ENCODE data around the gene REEP1. TPM values are rescaled to one million over a fixed set of nuclear protein-coding genes. Genes with fewer than 3 reads are reported as not detected.

REEP1 gene
- total RNA-seq, 1 donor from 2014 or later, result 4.9 TPM

DNA sequence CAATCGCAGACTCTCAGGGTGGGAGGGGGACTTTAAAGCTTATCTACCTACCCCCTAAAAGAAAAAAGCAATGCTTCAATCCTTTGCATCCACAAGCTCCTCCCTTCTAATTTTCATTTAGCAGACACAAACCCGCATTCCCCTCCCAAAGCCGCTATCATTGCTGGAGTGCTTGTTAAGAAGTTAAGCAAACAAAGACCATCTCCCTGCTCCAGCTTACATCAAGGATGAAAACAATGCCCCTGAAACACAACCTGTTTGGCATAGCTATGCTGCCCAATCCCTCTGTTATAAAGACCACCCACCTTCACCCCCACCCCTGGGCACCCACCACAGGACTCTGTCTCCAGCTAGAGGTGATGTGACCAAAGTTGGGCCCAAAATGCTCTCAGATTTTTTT is 33.0 kb downstream of the REEP1 start:
- no peak for DNase-seq

DNA sequence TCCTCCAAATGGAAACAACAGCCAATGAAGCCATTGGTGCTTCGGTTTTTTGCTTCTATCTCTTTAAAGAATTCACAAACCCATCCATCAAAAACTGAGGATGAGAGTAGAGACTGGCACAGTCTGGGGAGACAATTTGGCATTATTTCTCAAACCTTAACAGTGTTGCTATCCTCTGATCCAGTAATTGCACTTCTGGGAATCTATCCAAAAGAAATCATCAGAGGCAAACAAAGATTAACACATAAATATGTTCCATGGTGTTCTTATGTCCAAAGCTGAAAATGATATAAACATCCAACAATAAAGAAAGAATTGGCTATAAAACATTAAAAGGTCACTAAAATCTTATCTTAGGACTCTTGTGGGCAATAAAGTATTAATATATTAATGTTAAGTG is 35.1 kb downstream of the REEP1 start:
- DNase-seq, result no peak

DNA sequence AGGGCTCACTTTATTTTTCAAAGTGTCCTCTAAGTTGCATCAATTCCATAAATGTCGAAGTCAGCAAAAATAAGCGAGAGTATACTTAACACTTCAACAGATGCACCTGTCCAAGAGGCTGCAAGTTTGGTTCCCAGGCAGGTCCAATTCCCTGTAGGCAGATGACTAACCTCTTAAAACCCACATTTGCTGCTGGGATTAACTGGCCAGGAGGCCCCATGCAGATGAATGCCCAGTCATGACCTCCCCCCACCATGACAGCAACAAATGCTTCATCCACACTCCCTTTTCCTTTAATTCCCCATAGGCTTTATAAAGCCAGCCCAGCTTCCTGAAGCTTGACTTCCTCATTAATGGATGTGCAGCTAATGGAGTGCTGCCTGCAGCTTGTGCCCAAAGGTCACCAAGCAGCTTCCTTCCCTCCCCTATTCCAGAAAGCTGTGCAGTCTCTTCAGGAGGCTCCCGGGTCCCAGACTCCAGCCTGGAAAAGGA is 35.7 kb downstream of the REEP1 start:
- peak; percentile 47 for DNase-seq

DNA sequence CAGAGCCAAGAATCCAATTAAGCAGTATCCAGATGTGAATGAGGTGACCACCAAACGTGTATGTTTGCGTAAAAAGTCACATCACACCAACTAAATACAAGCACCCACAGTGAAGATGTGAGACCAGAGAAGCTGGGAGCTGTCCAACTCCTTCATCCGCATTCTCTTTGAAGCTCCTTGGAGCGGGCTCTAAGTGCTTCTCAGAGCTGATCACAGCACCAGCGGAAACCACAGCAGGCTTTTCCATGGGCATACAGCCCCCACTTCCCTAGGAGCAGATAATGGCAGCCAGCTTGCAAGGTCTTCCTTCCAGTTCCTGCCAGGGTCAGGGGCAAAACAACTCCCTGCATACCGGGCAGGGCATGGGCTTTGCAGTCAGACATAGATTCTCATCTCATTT is 36.4 kb downstream of the REEP1 start:
- peak; percentile 50 for DNase-seq

DNA sequence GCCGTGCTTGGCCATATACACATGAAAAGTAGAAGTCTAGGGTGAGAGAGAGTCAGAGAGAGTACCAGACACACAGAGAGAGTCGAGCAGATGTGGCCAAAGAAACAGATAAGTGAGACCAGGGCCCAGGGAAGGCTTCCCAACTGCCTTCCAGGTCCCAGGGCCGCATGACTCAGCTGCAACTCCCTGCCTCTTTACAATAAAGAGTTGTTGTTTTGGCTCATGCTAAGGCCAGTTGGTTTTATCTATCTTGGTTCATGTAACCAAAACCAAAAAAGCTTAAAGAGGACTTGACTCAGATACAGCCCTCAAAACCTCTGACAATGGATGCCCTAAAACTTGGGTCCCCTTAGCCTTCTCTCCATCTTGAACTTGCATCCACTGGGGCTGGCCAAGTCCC is 36.9 kb downstream of the REEP1 start:
- DNase-seq, result no peak

DNA sequence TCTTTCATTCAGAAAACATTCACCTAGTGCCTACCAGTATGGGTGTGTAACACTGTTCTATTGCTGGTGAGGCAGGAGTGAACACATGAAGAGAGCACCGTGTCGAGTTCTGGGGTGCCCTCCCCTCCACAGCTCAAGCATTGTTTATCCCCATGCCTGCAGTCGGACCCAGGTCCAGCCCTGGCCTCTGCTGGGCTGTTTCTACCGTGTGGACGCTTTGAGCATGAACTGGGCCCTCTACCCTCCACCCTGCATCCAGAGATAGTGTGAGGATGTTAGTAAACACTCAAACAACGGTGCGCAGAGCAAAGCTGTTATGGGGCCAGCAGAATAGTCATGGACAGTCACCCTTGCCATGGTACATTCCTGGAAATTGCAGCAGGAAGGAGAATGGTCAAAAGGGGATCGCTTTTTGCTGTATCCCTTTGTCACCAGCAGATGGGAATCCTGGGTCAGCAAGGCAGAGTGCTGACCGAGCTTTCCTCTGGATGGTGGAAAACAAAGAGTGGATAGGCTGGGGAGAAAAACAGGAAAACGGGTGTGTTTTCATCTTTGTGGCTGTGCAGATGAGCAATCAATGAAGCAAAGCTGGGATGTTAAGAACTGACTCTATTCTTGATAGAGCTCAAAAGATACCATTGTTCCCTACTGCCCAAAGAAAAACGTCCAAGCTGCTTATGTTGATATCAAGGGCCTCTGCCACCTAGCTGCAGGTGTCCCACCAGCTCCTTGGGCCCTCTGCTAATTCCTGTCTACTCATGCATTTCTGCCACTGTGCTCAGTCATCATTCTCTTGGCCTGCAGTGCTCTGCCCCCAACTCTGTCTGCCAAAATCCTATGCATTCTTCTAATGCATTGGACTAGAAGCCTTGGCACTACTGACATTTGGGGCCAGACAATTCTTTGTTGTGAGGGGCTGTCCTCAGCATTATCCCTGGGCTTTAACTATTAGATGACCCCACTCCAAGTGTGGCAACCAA is 38.7 kb downstream of the REEP1 start:
- DNase-seq, result peak; percentile 74

DNA sequence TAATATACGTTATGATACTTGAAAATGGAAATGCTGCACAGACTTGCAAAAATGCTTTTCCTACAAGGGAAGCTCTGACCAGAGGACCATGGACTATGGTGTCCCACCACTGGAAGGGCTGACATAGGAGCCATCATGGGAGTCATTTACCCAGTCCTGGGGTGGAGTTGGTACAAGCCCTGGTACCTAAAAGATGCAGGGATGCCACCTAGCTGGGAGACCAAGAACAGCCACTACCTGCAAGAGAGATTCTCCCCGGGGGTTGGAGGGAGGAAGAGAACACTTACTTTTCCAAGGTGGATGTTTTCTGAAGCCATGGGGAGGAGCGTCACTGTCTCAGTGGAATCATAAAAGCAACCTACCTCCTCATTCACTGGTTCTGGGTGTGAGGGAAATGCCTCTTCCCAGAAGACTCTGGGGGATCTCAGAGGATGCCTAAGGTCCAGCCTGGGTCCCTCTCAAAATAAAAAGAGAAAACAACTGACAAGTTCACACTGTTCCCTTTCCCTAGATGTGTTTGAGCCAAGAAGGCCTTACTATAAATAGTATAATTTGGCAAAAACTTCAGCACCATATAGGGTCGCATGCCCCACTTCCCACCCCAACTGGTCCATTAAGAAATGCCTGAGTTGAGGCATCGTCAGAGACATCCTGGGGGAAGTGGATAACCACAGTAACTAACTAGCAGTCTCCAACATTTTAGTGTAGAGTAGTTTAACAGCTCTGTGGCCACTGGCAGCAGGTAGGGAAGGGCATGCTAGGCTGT is 39.9 kb downstream of the REEP1 start:
- peak; percentile 17 for DNase-seq

DNA sequence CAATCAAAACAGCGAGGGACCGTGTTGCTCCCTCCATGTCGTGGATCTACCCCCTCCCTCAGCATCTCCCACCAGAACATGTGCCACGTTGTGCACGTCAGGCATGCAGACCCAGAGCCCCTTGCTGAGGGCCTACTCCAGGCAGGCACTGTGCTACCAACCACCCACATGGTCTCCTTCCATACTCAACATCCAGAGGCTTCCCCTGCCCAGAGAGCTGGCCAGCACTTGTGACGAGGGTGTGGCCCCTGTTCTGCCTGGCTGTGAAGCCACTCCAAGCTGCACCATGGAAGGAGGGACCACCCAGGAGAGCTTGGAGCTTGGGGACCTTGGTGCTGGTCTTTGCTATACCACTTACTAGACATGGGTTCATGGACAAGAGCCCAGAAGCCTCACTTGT is 40.5 kb downstream of the REEP1 start:
- DNase-seq, result no peak

DNA sequence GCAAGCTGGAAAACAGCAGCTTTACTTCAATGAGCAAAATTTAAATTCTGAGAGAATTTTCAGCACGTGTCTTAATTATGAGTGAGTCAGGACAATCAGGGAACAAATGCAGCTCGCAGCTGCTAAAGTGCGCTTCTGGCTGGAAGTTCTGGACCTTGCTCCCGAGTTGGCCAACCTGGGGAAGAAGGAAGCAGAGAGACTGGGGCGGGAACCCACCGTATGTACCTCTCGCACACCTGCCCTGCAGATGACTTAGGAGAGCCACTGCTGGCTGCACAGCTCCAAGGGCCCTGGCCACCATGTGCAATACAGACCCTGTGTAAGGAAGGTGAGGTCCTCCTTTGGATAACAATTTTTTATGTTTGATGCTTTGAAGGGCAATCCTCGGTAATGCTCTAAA is 42.4 kb downstream of the REEP1 start:
- DNase-seq, result no peak

DNA sequence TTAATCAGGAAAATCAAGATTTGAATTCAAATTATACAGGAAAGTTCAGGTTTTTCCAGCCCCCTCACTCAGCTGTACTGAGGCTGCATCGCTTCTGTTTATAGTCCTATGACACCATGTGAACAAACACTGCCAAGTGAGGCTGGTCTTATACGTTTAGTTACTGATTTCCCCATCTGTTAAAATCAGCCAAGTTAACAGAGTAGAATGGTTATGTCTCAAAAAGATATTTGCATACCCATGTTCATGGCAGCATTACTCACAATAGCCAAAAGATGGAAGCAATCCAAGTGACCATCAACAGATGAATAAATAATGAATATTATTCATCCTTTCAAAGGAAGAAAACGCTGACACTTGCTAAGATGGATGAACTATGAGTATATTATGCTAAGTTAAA is 43.8 kb downstream of the REEP1 start:
- no peak for DNase-seq

DNA sequence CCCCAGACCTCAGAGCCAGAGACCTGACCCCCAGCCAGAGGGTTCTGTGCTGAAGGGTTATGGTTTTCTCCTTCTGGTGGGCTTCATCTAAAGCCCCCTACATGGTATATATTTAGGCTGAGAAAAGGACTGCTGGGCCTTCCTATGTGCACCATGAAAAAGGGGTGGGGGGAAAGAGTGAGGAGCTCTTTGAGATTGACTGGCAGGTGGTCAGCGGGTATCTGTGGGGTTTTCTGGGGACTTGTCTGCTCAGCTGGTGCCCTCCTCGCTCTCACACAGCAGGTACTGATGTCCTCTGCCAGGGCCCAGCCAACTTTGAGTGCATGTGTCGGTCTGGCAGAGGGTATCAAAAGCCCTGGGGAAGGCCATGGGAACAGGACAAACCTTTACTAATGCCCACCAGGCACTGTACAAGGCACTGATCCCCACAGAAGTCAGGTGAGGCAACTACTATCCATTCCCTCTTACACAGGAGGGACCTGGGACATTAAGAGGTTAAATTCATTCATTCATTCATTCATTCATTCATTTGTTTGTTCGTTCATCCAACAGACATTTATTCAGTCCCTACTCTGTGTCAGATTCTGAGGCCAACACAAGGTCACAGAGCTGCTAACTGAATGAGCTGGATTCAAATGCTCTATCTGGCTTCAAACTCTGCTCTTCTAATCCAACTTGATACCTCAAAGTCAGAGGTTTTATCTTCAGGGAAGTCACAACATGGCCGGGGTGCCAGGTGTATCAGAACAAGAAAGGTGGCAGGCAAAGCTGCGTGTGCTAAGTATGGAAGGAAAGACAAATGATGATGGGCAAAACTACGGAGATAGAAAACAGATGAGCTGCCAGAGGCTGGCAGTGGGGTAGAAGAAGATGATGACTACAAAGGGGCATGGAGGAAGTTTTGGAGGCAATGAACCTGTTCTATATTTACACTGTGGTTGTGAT is 44.6 kb downstream of the REEP1 start:
- no peak for DNase-seq

DNA sequence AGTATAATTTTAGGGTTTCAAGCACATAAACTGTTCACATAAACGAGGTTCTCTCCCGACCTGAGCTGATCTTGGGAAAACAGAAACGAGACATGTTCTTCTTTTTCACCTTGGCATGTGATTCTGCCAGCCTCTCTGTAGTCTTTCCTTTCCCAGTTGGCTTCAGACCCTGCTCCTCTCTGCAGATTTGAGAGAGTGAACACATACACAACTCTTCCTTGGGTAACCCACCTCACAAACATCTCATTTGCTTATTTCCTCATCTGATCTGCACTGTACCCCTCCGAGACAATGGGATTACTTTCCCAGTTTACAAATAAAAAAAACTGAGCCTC is 46.1 kb downstream of the REEP1 start:
- no peak for DNase-seq

DNA sequence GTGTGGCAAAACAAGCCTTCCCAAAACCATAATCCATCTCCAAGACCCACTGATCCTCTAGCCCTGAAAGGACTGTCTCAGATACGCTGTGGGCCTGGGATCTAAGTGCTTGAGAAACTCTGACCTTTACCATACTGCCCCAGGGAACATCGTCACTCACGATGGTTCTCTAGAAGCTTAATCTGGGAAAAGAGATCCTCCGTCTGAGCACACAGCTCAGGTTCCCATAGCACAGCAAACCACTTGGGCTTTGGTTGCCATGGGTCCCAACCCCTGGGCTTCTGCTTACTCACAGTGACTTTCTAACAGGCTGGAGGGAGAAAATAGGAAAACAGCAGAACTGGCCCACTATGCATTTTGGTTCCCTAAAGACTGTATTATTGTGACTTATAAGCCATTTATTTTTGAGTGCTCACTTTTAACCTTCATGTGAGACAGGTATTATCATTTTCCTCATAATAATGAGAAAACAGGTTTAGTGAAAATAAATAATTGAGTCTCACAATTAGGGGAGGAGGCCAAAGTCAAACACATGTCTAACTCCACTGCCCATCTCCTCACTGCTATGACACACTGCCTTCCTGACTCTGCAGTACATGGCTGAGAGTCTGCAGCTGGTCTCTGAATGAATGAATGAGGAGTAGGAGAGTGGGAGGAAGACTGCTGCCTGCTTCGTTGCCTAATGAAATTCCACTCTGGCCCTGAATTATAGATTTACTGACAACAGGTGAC is 46.7 kb downstream of the REEP1 start:
- no peak for DNase-seq

DNA sequence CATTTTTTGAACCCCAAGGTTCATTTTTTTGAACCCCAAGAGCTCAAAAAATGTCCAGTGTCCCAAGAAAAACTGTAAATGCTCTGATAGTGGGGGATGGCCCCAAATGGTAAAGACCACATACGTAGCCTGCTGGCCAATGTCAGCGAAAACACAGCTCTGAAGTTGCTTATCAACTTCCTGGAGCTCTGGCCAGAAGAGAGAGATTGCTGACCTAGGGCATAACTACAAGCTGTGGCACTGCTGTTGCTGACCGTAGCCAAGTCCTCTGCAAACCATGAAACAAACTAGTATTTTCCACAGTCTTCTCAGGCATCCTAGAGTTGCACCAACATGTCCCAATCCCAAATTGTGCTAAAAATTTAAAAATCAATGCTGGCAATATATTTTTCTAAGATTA is 50.9 kb downstream of the REEP1 start:
- DNase-seq, result no peak

DNA sequence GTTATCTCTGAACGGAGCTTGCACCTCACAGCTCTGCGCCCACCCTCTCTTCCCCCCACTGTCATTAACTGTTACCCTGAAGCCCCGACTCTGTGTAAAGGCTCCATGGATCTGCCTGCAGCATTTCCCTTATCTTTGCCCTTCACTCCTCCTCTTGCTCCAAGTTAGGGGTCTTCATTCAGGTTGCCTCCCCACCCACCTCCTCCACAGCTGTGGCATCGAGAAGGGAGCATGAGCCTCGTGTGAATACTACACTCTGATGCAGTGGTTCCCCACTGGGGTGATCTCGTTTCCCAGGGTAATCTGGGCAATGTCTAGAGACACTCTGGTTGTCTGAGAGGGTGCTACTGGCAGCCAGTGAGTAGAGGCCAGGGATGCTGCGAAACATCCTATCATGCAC is 51.4 kb downstream of the REEP1 start:
- DNase-seq, result no peak

DNA sequence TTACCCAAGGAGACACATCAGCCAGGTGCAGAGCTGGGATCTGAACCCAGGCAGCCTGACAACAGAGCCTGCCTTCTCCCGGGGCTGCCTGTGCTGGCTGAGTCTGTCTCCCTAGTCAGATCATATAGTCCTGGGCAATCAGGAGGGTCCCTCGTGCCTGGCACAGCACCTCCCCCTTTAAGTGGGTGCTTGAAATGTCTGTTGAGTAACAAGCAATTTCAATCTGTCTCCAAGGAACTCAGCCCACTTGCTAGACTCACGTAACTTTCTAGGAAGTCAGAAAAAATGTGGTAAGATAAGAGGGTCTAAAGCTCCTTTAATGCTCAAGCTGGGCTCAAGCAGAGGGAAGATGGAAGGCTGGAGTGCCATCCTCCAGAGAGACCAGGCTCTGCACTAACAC is 51.9 kb downstream of the REEP1 start:
- DNase-seq, result no peak

DNA sequence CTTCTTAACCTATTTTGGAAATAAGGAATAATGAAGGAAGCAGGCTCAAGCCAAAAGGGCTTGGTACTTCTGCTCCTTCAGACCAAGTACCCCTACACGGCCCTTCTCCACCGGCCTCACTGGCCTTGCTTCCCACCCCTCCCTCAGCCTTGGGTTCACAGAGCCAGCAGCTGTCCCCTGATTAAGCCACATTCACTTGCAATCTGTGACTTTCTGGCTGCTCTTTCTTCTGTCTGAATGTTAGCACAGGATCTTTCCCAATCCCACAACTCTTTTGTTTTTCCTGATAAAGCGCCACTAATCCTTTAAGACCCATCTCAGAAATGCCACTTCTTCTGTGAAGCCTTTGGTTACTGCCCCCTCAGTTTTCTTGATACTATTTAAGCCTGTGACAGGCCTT is 52.4 kb downstream of the REEP1 start:
- DNase-seq, result no peak

DNA sequence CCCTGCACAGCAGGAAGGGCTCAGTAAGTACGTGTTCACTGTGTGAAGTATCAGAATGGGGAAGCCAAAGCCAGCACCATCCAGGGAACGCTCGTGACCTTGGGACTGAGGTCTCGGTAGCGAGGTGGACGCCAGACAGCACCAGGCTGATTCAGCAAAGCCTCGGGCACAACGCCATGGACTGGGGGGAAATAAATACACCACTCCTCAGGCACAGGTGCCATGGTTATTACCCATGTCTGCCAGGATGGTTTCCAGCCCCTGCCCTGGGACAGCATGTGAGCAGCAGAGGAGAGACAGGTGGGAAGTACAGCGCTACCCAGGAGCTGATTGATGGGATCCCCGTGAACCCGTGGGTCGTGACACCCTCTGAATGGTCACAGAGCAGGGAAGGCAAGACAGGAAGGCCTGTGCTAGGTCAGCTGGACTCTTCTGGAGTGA is 53.0 kb downstream of the REEP1 start:
- DNase-seq, result no peak

DNA sequence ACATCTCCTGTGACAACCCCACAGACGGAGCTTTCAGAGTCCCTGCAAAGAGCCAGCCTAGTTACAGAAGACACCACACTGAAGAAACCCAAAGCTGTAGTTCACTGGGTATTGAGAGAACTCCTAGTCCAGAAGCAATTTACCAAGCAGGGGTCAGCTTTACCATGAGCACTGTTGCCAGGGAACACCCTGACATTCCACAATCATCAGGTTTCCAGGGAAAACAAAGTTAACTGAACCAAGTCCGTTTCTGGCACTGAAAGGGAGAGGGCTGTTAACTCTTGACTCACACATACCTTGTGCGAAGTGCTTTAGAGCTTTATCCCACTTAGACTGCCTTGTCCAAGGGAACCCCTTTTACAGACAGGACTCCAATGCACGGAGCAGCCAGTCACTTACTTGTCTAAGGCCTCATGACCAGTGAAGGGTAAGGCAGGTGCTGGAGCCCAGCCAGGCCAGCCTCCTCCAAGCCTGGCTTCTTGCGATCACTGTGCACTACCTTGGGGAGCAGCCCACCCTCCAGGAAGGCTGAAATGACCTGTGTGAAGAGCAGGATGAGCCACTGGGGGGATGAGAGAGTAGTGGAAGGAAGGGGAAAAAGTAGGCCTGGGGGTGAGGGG is 53.9 kb downstream of the REEP1 start:
- DNase-seq, result no peak

DNA sequence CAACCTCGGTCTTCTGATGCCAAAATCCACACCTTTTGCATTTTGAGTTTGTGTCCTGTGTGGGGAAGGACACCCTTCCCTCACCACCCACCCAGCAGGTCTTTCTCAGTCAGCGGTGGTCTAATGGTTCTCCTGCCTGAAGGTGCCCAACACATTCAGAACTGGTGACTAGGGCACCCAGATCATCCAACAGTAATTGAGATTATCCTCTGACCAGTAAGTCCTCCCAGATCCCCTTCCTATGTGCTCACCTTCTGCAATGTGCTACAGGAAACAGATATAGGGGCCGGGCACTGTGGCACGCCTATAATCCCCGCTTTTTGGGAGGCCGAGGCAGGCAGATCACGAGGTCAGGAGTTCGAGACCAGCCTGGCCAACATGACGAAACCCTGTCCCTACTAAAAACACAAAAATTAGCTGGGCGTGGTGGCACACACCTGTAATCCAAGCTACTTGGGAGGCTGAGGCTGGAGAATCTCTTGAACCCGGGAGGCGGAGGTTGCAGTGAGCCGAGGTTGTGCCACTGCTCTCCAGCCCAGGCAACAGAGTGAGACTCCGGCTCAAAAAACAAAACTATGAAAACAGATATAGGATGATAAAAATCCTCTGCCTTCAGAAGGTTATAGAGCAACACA is 56.2 kb downstream of the REEP1 start:
- DNase-seq, result no peak

DNA sequence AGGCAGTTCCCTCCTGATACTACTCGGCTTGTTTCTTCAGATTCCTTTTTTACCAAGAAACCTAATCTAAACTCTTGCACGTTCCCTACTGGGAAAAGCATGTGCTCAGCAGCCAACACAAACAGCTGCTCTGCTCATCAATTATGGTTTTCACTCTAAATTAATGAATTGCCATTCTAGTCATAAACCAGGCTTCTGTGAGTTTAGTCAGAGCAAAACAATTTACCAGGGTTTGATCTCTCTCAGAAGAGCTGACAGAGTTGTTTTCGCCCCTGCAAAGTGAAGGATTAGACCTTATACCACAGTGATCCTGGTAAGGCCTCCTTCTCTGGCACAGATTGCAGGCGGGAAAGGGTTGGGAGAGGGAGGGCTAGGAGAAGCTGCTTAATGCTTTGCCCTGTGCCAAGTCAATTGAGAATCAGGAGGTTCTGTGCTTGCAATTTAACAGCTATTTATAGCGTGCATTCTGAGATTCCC is 57.2 kb downstream of the REEP1 start:
- DNase-seq, result no peak

Data from dermis blood vessel endothelial cell (primary cell).